NK-92 (cell line): ENCODE results near the gene TUFM.
"Not testable (repeated sequence)": the region's sequence is repeated elsewhere in the genome, so short reads cannot be mapped to it uniquely, and the experiment has no call there.

Source experiments
- DNase-seq: peaks from one replicate; lab custom pipeline; 2025; ENCODE audit not compliant: unreplicated experiment; lab: John Stamatoyannopoulos, UW

TUFM gene

DNA sequence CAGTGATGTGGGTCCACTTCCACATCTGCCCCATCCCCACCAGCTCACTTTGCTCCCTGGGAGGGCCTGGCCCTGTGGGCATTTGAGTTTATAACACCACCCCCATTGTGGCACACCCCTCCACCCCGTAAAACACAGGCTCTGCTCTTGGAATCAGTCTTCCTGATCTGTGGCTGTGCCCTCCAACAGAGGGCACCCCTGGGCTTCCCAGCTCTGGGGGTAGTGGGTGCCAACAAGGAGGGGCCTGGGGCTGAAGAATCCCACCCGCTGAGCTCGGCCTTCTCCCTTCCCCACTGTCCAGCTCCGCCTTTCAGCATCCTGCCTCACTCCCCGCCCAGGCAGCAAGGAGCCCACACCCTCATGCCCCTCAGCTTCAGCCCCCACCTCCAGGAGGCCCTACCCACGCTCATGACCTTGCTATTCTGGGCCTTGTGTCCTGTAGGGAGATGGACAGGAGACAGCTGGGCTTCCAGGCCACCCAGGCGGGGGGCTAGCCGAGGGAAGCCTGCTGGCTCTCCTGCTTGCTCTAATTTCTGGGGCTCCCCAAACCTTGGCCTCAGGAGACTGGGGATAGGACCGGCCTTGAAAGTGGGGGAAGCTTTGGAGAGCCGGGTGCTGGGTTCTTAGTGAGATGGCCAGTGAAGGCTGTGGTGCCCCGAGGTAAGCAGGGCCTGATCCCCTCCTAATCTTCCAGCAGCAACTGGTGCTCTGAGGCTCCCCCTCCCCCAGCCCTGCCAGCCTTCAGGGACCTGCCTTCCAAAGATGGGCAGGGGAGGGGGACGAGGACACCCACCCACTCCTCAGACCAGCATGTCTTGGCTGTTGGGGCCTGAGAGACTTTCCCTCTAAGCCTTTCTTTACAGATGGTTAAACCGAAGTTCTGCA, 29.2 kb upstream of the TUFM start:
- no peak for DNase-seq

- no peak for DNase-seq
Observed at GRCh38 chr16:28874406-28874805, 28.3 kb upstream of the TUFM start.

DNA sequence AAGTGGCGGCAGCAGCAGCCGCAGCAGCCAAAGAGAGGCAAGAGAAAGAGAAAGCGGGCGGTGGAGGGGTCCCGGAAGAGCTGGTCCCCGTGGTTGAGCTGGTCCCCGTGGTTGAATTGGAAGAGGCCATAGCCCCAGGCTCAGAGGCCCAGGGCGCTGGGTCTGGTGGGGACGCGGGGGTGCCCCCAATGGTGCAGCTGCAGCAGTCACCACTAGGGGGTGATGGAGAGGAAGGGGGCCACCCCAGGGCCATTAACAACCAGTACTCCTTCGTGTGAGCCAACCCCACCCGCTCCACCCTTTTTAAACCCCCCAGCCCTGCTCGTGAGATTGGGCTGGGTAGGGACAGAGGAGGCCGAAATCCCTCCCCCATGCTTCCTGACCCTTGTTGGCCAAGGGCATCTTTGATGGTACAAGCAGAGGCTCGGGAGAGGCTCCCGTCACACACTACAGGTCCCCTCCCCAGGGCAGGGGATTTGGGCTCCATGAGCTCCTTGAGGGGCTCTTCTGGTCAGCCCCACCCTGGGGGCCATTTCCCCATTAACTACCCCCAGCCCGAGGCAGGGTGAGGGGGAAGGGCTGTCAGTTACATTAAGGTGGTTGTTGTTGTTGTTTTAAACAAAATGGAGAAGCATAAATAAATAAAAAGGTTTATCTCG, 27.5 kb upstream of the TUFM start:
- no peak for DNase-seq

GRCh38 chr16:28872952-28873351, 26.8 kb upstream of the TUFM start:
- no peak for DNase-seq

DNA sequence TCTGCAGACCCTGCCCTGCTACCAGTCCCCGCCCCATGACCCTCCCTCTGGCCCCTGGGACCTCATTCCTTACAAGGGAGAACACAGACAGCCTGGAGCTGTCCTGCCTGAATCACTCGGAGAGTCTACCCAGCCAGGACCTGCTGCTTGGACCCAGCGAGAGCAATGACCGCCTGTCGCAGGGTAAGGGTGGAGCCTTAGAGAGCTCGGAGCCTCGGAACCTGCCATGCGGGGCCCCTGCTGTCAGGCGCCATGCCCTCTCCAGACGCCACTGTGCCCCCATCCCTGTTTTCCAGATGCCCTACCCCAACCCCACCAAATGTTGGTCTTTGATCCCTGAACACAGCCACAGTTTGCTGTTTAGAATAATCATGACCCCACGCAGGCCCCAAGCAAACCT, 23.1 kb upstream of the TUFM start:
- DNase-seq = no peak

- DNase-seq = not testable (repeated sequence)
Observed at GRCh38 chr16:28867646-28868045, 21.5 kb upstream of the TUFM start.

- DNase-seq = no peak
Observed at GRCh38 chr16:28867241-28867640, 21.1 kb upstream of the TUFM start.

GRCh38 chr16:28866454-28866804, 20.3 kb upstream of the TUFM start:
- no peak for DNase-seq

- DNase-seq = no peak
Observed at GRCh38 chr16:28865722-28866453, 19.7 kb upstream of the TUFM start.

DNA sequence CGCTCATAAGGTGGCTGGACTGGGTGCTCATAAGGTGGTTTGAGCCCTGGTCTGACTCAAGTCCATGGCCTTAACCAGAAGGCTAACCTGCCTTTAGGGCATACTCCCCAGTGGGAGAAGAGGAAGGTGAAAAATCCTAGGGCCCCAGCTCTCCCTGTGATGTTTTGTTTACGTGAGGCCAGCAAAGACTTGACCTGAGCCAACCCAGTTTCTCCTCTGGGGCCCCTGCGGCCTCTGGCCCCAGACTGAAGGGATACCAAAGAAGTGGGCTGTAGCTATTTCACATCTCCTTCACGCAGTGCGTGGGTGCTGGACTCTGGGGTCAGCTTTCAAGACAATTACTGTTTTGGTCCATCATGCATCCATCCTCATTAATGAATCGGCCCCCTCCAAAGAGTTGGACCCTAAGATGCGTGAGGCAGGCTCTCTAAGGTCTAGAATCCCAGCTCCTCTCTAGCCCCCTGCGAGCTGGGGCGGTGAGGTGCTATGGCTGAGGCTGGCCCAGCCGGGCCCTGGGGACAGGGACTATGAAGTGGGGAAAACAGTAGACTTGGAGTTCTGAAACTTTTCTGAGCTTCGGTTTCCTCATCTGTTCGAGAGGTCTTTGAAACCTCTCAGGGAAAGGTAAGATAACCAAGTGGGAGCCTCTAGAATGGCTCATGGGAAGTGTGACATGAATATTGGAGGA, 19.0 kb upstream of the TUFM start:
- DNase-seq = no peak

- no peak for DNase-seq
Observed at GRCh38 chr16:28863929-28864793, 18.0 kb upstream of the TUFM start.

DNA sequence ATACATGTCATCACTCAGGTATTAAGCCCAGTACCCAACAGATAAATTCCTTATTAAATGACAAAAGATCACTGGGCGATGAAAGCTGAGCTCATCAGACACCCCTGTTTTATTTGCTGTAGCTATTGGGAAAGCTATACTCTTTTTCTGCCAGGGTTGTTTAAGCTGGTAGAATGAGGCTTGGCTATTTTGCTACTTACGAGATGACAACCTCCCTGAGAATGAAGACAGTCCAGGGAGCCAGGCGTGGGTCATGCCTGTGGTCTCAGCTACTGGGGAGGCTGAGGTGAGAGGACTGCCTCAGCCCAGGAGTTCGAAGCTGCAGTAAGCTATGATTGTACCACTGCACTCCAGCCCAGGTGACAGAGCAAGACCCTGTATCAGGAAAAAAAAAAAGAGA, 13.2 kb upstream of the TUFM start:
- no peak for DNase-seq

- no peak for DNase-seq
Observed at GRCh38 chr16:28858421-28858820, 12.3 kb upstream of the TUFM start.

DNA sequence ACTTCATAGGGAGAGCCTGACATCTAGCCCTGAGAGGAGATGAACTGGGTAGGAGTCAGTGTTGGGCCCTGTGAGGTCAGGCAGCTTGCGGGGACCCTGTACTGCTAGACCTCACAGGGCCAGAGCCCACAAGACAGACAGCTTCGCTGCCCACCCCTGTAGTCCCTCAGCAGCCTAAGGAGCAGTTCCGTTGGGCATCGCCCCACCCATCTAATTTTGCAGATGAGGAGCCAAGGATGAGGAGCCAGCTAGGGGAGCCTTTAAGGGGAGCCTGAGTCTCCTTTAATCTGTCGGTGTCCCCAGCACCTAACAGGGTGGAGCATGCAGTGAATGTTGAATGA, 755 bp upstream of the TUFM start:
- DNase-seq = no peak

GRCh38 chr16:28845761-28846079, 428 bp downstream of the TUFM start:
- DNase-seq = no peak

GRCh38 chr16:28845293-28845692, 855 bp downstream of the TUFM start:
- DNase-seq = no peak

- no peak for DNase-seq
Observed at GRCh38 chr16:28844226-28844885, 1.8 kb downstream of the TUFM start.

DNA sequence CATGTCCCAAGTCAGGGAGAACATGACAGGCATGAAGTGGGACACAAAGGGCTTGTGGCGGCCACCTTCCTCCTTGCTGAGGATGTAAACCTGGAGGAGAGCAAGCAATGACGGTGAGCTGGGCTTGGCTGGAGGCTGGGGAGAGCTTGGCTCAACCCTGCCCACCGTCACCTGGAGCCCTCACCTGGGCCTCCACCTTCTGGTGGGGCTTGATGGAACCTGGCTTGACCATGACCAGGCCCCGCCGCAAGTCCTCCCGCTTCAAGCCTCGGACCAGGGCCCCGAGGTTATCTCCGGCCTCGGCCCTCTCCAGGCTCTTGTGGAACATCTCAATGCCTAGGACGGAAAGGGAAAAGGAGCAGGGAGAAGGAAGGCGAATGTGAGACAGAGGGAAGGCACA, 2.4 kb downstream of the TUFM start:
- DNase-seq = no peak

DNA sequence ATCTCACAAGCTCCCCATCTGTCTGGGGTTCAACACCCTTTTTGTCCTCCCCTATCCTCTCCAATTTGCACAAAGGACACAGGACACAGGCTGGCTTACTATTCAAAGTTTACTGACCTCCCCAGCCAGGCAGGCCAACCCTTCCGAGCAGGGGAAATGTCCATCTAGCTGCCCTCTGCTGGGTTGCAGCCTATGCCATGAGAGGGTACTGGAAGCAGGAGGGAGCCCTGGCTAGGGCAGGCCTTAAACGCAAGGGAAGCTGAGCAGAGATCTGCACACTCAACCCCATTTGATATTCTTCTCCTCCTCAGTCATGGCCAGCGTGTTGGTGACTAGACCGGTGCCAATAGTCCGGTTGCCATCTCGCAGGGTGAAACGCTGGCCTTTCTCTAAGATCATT, 3.5 kb downstream of the TUFM start:
- no peak for DNase-seq

DNA sequence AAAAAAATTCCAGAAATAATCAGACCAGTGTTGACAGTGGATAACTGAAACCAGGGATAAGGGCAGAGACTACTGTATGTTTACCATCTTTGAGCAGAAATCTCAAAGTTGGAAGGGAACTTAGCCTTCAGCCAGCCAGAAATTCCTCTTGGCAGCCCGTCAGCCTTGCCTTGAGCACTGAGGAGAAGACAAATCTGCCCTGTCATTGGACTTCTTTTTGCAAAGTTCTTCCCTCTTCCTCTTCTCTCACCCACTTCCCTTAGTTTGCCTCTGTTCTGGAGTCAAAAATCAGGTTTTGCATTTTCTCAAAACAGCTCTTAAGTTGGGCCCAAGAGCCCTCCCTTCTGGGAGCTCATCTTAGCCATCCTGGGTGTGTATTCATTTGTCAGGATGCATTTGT, 6.2 kb downstream of the TUFM start:
- no peak for DNase-seq
